WTC11 (cell line): ENCODE results near the gene OXLD1. TPM values are rescaled to one million over a fixed set of nuclear protein-coding genes. Genes with fewer than 3 reads are reported as not detected.

ENCODE experiments used
- ATAC-seq: fragments of 200-7000 bp; cut with Tn5 transposase; 2 replicates; pipeline ENCODE4 v1.10.0; 2021; ENCODE audit warnings: mild to moderate bottlenecking, moderate library complexity
- CTCF ChIA-PET: fragments of 300-600 bp; sonication (Branson Sonifier 250); formaldehyde crosslinking; loops from one replicate; lab custom pipeline; 2021; ENCODE audit warnings: antibody characterized with exemption; lab: Charles Lee
- POLR2A ChIA-PET: fragments of 350-600 bp; sonication (Branson Sonifier 250); formaldehyde crosslinking; loops from one replicate; lab custom pipeline; 2021; ENCODE audit warnings: antibody characterized with exemption; lab: Charles Lee
- DNase-seq: peaks from one replicate; pipeline ENCODE4 v3.0.0; 2021; ENCODE audit warnings: low spot score
- H3K27ac Mint-ChIP-seq: 2 replicates; pipeline ENCODE4 v1.8.0; 2021; ENCODE audit warnings: mixed read lengths
- H3K27me3 Mint-ChIP-seq: 2 replicates; pipeline ENCODE4 v1.8.0; 2021; ENCODE audit warnings: low read depth, mild to moderate bottlenecking, moderate library complexity, mixed read lengths
- H3K36me3 Mint-ChIP-seq: 2 replicates; pipeline ENCODE4 v1.8.0; 2021; ENCODE audit warnings: mixed read lengths
- H3K4me1 Mint-ChIP-seq: 2 replicates; pipeline ENCODE4 v1.8.0; 2022; ENCODE audit warnings: mixed read lengths
- H3K4me3 Mint-ChIP-seq: 2 replicates; pipeline ENCODE4 v1.8.0; 2021; ENCODE audit warnings: mild to moderate bottlenecking, moderate library complexity, mixed read lengths
- H3K9me3 Mint-ChIP-seq: 2 replicates; pipeline ENCODE4 v1.8.0; 2021; ENCODE audit warnings: mixed read lengths
- AR ChIP-seq: fragments of 250-450 bp; sonication (Bioruptor Pico); IDR thresholded peaks from 2 replicates; pipeline ENCODE4 v1.9.0; 2021; ENCODE audit warnings: mild to moderate bottlenecking
- ATF2 ChIP-seq: sonication (generic); formaldehyde crosslinking; IDR thresholded peaks from 2 replicates; pipeline ENCODE4 v1.8.1; 2022; ENCODE audit warnings: low read depth, missing genetic modification reagents, borderline replicate concordance
- ATF3 ChIP-seq: sonication (generic); formaldehyde crosslinking; conservative IDR thresholded peaks from 2 replicates; pipeline ENCODE4 v1.8.1; 2022; ENCODE audit warnings: mild to moderate bottlenecking, missing genetic modification reagents
- CDX4 ChIP-seq: fragments of 250-450 bp; sonication (Bioruptor Pico); IDR thresholded peaks from 2 replicates; pipeline ENCODE4 v1.9.0; 2021; ENCODE audit warnings: moderate library complexity, mild to moderate bottlenecking, inconsistent platforms, borderline replicate concordance
- CREB1 ChIP-seq: sonication (generic); formaldehyde crosslinking; IDR thresholded peaks from 2 replicates; pipeline ENCODE4 v1.8.0; 2023; ENCODE audit warnings: mild to moderate bottlenecking, missing genetic modification reagents
- E2F5 ChIP-seq: sonication (generic); formaldehyde crosslinking; IDR thresholded peaks from 2 replicates; pipeline ENCODE4 v1.8.1; 2022; ENCODE audit warnings: mild to moderate bottlenecking, moderate library complexity, missing genetic modification reagents
- JAZF1 ChIP-seq: fragments of 250-450 bp; sonication (Bioruptor Pico); IDR thresholded peaks from 2 replicates; pipeline ENCODE4 v1.9.0; 2021; ENCODE audit warnings: moderate library complexity, mild to moderate bottlenecking, inconsistent platforms
- MXD4 ChIP-seq: fragments of 250-450 bp; sonication (Bioruptor Pico); IDR thresholded peaks from 2 replicates; pipeline ENCODE4 v1.8.0; 2021; ENCODE audit warnings: mild to moderate bottlenecking, moderate library complexity, borderline replicate concordance
- NFYB ChIP-seq: sonication (generic); formaldehyde crosslinking; conservative IDR thresholded peaks from 2 replicates; pipeline ENCODE4 v1.8.0; 2022; ENCODE audit warnings: low read depth, missing genetic modification reagents
- NR1H2 ChIP-seq: sonication (generic); formaldehyde crosslinking; IDR thresholded peaks from 2 replicates; pipeline ENCODE4 v1.9.0; 2021; ENCODE audit warnings: mild to moderate bottlenecking, moderate library complexity, missing genetic modification reagents
- SP1 ChIP-seq: sonication (generic); formaldehyde crosslinking; conservative IDR thresholded peaks from 2 replicates; pipeline ENCODE4 v1.8.1; 2022; ENCODE audit warnings: missing genetic modification reagents
- TP53 ChIP-seq: sonication (generic); formaldehyde crosslinking; IDR thresholded peaks from 2 replicates; pipeline ENCODE4 v1.8.1; 2023; ENCODE audit warnings: mild to moderate bottlenecking, missing genetic modification reagents
- total RNA-seq: library from RNA; stranded (reverse); gene quantifications from 3 replicates; pipeline ENCODE4 v1.2.3, GENCODE V29; 2021
- TF ChIP-seq, protein P1 (sequence below): sonication (generic); formaldehyde crosslinking; IDR thresholded peaks from 2 replicates; pipeline ENCODE4 v1.8.0; 2023; ENCODE audit warnings: missing genetic modification reagents
- TF ChIP-seq, protein P2 (sequence below): sonication (generic); formaldehyde crosslinking; IDR thresholded peaks from 2 replicates; pipeline ENCODE4 v1.8.0; 2023; ENCODE audit warnings: mild to moderate bottlenecking, missing genetic modification reagents
- TF ChIP-seq, protein P3 (sequence below): sonication (generic); formaldehyde crosslinking; IDR thresholded peaks from 2 replicates; pipeline ENCODE4 v1.8.1; 2023; ENCODE audit warnings: mild to moderate bottlenecking, missing genetic modification reagents, borderline replicate concordance

Gene OXLD1
- total RNA-seq, 1 experiment from 2014 or later, result 49.6 TPM

DNA sequence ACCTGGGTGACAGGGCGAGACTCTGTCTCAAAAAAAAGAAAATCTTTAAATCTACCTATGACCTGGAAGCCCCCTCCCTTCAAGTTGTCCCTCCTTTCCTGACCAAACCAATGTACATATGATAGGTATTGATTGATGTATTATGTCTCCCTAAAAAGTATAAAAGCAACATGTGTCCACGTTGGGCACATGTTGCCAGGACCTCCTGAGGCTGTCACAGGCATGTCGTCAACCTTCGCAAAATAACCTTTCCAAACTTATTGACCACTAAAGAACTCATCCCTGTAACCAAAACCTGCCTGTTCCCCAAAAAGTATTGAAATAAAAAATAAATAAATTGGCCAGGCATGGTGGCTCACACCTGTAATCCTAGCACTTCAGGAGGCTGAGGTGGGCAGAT, 4.4 kb downstream of the OXLD1 start (continued):
- TF ChIP-seq CDX4 (no peak), NFYB (no peak), CREB1 (CRISPR knock-in tag) (no peak), NR1H2 (CRISPR knock-in tag) (no peak), SP1 (CRISPR knock-in tag) (no peak), JAZF1 (CRISPR knock-in tag) (no peak), MXD4 (CRISPR knock-in tag) (no peak)
- TF ChIP-seq, protein P1, sequence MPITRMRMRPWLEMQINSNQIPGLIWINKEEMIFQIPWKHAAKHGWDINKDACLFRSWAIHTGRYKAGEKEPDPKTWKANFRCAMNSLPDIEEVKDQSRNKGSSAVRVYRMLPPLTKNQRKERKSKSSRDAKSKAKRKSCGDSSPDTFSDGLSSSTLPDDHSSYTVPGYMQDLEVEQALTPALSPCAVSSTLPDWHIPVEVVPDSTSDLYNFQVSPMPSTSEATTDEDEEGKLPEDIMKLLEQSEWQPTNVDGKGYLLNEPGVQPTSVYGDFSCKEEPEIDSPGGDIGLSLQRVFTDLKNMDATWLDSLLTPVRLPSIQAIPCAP (CRISPR knock-in tag), result no peak
- TF ChIP-seq, protein P2, sequence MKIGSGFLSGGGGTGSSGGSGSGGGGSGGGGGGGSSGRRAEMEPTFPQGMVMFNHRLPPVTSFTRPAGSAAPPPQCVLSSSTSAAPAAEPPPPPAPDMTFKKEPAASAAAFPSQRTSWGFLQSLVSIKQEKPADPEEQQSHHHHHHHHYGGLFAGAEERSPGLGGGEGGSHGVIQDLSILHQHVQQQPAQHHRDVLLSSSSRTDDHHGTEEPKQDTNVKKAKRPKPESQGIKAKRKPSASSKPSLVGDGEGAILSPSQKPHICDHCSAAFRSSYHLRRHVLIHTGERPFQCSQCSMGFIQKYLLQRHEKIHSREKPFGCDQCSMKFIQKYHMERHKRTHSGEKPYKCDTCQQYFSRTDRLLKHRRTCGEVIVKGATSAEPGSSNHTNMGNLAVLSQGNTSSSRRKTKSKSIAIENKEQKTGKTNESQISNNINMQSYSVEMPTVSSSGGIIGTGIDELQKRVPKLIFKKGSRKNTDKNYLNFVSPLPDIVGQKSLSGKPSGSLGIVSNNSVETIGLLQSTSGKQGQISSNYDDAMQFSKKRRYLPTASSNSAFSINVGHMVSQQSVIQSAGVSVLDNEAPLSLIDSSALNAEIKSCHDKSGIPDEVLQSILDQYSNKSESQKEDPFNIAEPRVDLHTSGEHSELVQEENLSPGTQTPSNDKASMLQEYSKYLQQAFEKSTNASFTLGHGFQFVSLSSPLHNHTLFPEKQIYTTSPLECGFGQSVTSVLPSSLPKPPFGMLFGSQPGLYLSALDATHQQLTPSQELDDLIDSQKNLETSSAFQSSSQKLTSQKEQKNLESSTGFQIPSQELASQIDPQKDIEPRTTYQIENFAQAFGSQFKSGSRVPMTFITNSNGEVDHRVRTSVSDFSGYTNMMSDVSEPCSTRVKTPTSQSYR, result no peak

DNA sequence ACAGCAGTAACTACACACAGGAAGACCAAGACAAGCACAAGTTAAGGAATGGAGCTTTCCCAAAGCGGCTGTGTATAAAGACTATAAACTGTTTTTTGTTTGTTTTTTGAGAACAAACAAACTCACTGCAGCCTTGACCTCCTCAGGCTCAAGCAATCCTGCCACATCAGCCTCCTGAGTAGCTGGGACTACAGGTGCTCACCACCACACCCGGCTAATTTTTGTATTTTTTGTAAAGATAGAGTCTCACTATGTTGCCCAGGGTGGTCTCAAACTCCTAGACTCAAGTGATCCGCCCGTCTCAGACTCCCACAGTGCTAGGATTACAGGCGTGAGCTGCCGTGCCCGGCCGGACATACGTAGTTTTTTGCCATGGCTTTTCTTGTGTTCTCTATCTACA, 6.0 kb downstream of the OXLD1 start:
- no peaks in the 10 kb centered on the region for H3K27me3 Mint-ChIP-seq
- peaks cover 4% of the 10 kb centered on the region for H3K36me3 Mint-ChIP-seq
- peaks cover under 1% of the 10 kb centered on the region; the same call in 1 of the 2 replicates for H3K4me1 Mint-ChIP-seq
- H3K9me3 Mint-ChIP-seq, result no peaks in the 10 kb centered on the region
- CTCF ChIA-PET, result interaction anchor here (1.1 kb wide), 1 partner anchor 33 kb away, joined by 3 read pairs; no protein-coding TSS in a partner anchor
- POLR2A ChIA-PET, result no interaction called here
- no peak overlapping the region for H3K27ac Mint-ChIP-seq
- no peak for ATAC-seq
- TF ChIP-seq CDX4 (no peak), E2F5 (no peak), ATF3 (no peak), ATF2 (CRISPR knock-in tag) (no peak)
- H3K4me3 Mint-ChIP-seq, result no peak overlapping the region
- no peak for DNase-seq

DNA sequence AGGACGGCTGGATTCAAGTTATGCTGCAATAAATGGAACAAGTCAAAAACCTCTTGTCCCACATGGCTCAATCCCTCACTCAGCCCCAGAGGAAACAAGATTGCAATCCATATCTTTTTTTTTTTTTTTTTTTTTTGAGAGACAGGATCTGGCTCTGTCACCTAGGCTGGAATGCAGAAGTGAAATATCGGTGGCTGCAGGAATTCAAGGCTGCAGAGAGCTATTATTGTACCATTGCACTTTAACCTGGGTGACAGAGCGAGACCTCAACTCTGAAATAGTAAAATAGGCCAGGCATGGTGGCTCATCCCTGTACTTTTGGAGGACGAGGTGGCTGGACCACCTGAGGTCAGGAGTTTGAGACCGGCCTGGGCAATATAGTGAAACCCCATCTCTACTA, 7.4 kb downstream of the OXLD1 start:
- POLR2A ChIA-PET, result no interaction called here
- H3K4me3 Mint-ChIP-seq, result no peak overlapping the region
- H3K27me3 Mint-ChIP-seq, result no peaks in the 10 kb centered on the region; the same call in 1 of the 2 replicates
- H3K4me1 Mint-ChIP-seq, result peaks cover 2% of the 10 kb centered on the region
- no peaks in the 10 kb centered on the region for H3K9me3 Mint-ChIP-seq
- CTCF ChIA-PET, result no interaction called here
- H3K27ac Mint-ChIP-seq, result no peak overlapping the region
- no peaks in the 10 kb centered on the region for H3K36me3 Mint-ChIP-seq
- ATAC-seq, result no peak
- no peak for DNase-seq
- TF ChIP-seq, protein P3, sequence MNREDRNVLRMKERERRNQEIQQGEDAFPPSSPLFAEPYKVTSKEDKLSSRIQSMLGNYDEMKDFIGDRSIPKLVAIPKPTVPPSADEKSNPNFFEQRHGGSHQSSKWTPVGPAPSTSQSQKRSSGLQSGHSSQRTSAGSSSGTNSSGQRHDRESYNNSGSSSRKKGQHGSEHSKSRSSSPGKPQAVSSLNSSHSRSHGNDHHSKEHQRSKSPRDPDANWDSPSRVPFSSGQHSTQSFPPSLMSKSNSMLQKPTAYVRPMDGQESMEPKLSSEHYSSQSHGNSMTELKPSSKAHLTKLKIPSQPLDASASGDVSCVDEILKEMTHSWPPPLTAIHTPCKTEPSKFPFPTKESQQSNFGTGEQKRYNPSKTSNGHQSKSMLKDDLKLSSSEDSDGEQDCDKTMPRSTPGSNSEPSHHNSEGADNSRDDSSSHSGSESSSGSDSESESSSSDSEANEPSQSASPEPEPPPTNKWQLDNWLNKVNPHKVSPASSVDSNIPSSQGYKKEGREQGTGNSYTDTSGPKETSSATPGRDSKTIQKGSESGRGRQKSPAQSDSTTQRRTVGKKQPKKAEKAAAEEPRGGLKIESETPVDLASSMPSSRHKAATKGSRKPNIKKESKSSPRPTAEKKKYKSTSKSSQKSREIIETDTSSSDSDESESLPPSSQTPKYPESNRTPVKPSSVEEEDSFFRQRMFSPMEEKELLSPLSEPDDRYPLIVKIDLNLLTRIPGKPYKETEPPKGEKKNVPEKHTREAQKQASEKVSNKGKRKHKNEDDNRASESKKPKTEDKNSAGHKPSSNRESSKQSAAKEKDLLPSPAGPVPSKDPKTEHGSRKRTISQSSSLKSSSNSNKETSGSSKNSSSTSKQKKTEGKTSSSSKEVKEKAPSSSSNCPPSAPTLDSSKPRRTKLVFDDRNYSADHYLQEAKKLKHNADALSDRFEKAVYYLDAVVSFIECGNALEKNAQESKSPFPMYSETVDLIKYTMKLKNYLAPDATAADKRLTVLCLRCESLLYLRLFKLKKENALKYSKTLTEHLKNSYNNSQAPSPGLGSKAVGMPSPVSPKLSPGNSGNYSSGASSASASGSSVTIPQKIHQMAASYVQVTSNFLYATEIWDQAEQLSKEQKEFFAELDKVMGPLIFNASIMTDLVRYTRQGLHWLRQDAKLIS (CRISPR knock-in tag), result no peak
- no peak for TF ChIP-seq AR (CRISPR knock-in tag)
- TF ChIP-seq TP53 (CRISPR knock-in tag), result no peak
- no peak for TF ChIP-seq ATF3
